HL-60 (cell line): ENCODE results near the gene RNF138.

ENCODE experiments used
- DNase-seq, 2 experiments: peaks; one replicate each; pipeline ENCODE4 v3.0.0-alpha.2; 2010 to 2020; ENCODE audit warnings: low read depth in 1 of 2, low spot score in 1 of 2
- H3K27ac ChIP-seq: fragments of 250-450 bp; sonication (Bioruptor Pico); replicated peaks from 2 replicates; pipeline ENCODE4 v1.5.1; 2020; ENCODE audit warnings: mild to moderate bottlenecking, moderate library complexity
- H3K27me3 ChIP-seq: fragments of 250-450 bp; sonication (Bioruptor Pico); 2 replicates; pipeline ENCODE4 v1.5.1; 2021; ENCODE audit warnings: mild to moderate bottlenecking, moderate library complexity; ENCODE audit not compliant: insufficient read depth, poor library complexity, severe bottlenecking
- H3K4me3 ChIP-seq: replicated peaks from 2 replicates; pipeline ENCODE4 v1.5.1; 2011; ENCODE audit warnings: mild to moderate bottlenecking, control low read depth, low read length; ENCODE audit not compliant: insufficient read depth
- GABPA ChIP-seq: IDR thresholded peaks from 2 replicates; pipeline ENCODE4 v1.6.1; 2012; ENCODE audit warnings: low read depth
- POLR2AphosphoS5 ChIP-seq: IDR thresholded peaks from 2 replicates; pipeline ENCODE4 v1.6.1; 2012; ENCODE audit warnings: low read depth
- SPI1 ChIP-seq: IDR thresholded peaks from 2 replicates; pipeline ENCODE4 v1.6.1; 2012; ENCODE audit warnings: low read depth, mild to moderate bottlenecking, borderline replicate concordance
- TF ChIP-seq, protein P1 (sequence below): IDR thresholded peaks from 2 replicates; pipeline ENCODE4 v1.6.1; 2012; ENCODE audit warnings: low read depth; ENCODE audit not compliant: insufficient replicate concordance
- TF ChIP-seq, protein P2 (sequence below): IDR thresholded peaks from one replicate; pipeline ENCODE4 v1.5.1; 2011; ENCODE audit warnings: low read length, control low read depth, inconsistent platforms; ENCODE audit not compliant: insufficient read depth

The RNF138 gene

DNA sequence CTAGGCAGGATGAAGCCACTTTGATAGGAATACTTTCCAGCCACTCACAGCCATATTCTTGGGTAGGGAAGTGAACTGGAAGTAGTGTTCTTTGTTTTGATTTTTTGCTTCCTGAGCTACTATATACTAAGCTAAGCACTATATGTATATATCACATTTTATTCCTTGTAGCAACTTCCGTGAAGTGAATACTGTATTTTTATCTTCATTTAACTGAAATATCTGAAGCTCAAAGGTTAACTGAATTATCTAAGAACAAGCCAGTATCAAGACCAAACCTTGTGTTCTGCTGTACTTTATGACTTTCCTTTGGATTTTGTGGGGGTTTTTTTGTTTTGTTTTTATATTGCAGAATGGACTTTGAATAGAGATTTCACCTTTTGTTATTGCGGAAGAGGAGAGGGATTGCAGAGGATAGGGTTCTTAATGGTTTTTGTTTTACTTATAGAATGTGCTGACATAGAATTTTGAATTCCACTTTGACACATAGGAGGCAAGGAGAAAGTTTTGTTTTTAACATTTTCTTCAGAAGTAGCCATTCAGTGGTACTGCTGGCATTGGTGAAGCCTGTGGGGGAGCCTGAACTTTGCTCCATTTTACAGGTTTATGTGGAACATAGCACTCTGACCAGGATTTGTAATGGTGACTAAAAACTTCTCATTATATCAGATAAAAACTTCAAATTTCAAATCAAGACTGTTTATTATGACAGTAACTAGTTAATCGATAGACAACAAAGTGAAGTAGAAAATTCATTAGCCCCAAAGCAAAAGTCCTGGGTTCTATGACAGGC, 24.1 kb upstream of the RNF138 start:
- no peak for TF ChIP-seq GABPA
- TF ChIP-seq, protein P1, sequence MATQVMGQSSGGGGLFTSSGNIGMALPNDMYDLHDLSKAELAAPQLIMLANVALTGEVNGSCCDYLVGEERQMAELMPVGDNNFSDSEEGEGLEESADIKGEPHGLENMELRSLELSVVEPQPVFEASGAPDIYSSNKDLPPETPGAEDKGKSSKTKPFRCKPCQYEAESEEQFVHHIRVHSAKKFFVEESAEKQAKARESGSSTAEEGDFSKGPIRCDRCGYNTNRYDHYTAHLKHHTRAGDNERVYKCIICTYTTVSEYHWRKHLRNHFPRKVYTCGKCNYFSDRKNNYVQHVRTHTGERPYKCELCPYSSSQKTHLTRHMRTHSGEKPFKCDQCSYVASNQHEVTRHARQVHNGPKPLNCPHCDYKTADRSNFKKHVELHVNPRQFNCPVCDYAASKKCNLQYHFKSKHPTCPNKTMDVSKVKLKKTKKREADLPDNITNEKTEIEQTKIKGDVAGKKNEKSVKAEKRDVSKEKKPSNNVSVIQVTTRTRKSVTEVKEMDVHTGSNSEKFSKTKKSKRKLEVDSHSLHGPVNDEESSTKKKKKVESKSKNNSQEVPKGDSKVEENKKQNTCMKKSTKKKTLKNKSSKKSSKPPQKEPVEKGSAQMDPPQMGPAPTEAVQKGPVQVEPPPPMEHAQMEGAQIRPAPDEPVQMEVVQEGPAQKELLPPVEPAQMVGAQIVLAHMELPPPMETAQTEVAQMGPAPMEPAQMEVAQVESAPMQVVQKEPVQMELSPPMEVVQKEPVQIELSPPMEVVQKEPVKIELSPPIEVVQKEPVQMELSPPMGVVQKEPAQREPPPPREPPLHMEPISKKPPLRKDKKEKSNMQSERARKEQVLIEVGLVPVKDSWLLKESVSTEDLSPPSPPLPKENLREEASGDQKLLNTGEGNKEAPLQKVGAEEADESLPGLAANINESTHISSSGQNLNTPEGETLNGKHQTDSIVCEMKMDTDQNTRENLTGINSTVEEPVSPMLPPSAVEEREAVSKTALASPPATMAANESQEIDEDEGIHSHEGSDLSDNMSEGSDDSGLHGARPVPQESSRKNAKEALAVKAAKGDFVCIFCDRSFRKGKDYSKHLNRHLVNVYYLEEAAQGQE = no peak
- TF ChIP-seq SPI1 = no peak
- TF ChIP-seq POLR2AphosphoS5 = no peak
- TF ChIP-seq, protein P2, sequence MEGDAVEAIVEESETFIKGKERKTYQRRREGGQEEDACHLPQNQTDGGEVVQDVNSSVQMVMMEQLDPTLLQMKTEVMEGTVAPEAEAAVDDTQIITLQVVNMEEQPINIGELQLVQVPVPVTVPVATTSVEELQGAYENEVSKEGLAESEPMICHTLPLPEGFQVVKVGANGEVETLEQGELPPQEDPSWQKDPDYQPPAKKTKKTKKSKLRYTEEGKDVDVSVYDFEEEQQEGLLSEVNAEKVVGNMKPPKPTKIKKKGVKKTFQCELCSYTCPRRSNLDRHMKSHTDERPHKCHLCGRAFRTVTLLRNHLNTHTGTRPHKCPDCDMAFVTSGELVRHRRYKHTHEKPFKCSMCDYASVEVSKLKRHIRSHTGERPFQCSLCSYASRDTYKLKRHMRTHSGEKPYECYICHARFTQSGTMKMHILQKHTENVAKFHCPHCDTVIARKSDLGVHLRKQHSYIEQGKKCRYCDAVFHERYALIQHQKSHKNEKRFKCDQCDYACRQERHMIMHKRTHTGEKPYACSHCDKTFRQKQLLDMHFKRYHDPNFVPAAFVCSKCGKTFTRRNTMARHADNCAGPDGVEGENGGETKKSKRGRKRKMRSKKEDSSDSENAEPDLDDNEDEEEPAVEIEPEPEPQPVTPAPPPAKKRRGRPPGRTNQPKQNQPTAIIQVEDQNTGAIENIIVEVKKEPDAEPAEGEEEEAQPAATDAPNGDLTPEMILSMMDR = no peak

DNA sequence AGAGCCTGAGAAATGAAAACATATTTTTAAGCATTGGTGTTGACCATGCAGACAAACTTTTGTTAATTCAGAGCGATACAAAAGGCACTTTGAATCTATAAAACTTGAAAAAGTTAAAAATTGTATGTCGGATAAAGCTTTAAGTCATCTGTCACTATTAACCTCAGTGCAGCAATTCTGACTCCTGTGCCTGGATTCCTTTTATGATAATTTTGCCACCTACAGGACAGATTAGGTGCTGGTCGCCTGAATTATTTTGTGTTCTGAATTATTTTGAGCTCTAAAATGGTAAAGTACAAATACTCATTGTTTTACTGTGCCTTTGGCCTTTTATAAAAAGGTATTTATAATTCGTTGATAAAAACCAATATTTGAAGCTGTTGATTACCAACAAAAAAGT, 19.4 kb upstream of the RNF138 start:
- peak in 1 of 2 experiments; percentile 38 for DNase-seq
- H3K27ac ChIP-seq = no peak overlapping the region
- H3K27me3 ChIP-seq = no peaks in the 10 kb centered on the region
- H3K4me3 ChIP-seq = no peak overlapping the region
- TF ChIP-seq GABPA = no peak
- TF ChIP-seq, protein P2 = peak; percentile 58

More for the DNA sequence above, 24.1 kb upstream of the RNF138 start:
- Histone ChIP-seq H3K27me3 (no peaks in the 10 kb centered on the region), H3K4me3 (no peak overlapping the region), H3K27ac (no peak overlapping the region)
- DNase-seq = no peak

DNA sequence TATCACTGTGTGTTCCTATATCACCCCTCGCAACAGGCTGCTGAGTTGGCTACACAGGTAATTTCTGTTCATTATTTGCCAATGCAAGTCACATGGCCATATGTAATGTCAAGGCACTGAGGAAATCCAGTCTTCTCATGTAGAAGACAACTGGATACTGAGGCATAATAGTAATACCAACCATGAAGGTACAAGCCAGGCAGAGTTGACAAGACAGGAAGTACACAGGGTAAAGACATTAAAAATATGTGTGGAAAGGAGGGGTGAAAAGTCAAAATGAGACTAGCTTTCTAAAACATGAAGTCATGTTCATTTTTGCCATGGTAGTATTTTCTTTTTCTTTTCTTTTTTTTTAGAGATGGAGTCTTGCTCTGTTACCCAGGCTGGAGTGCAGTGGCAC, 17.5 kb upstream of the RNF138 start:
- no peak for DNase-seq
- TF ChIP-seq, protein P2 = no peak
- TF ChIP-seq POLR2AphosphoS5 (no peak), SPI1 (no peak), GABPA (no peak)
- Histone ChIP-seq H3K27me3 (no peaks in the 10 kb centered on the region), H3K4me3 (no peak overlapping the region), H3K27ac (no peak overlapping the region)

GRCh38 chr18:32078845-32079244, 12.8 kb upstream of the RNF138 start:
- TF ChIP-seq, protein P1 = no peak
- TF ChIP-seq GABPA (no peak), POLR2AphosphoS5 (no peak), SPI1 (no peak)
- TF ChIP-seq, protein P2 = no peak
- DNase-seq = no peak
- Histone ChIP-seq H3K27ac (no peak overlapping the region), H3K4me3 (no peak overlapping the region), H3K27me3 (no peaks in the 10 kb centered on the region)
